Natural killer cell treated with Interleukin-12 subunit alpha and Interleukin-12 subunit beta and Interleukin-15 and Interleukin-18, amount 100 ng/mL, for 72 hours (primary cell): ENCODE results near the gene ATP1B2. TPM values are rescaled to one million over a fixed set of nuclear protein-coding genes. Genes with fewer than 3 reads are reported as not detected.
A peak's percentile ranks its signal among the peaks of the same experiment; 100 is the strongest.

Source experiments
- ATAC-seq, 2 donors: fragments of 150-1000 bp; cut with Tn5 transposase in 1 of 2; sonication (Bioruptor Pico), chemical (Tn5 transposase) in 1 of 2; 2 replicates each; pipeline ENCODE4 v1.10.0; 2021
- DNase-seq: peaks from one replicate; pipeline ENCODE4 v3.0.0; 2022; ENCODE audit warnings: low spot score
- H3K27ac Mint-ChIP-seq, 2 donors: 1 replicate in 1 of 2; 2 replicates in 1 of 2; pipeline ENCODE4 v1.8.0; 2022; ENCODE audit warnings: mixed read lengths in 2 of 2, mild to moderate bottlenecking in 1 of 2, moderate library complexity in 1 of 2
- H3K27me3 Mint-ChIP-seq, 2 donors: 1 replicate in 1 of 2; 2 replicates in 1 of 2; pipeline ENCODE4 v1.8.0; 2022; ENCODE audit warnings: mixed read lengths in 2 of 2
- H3K36me3 Mint-ChIP-seq: one replicate; pipeline ENCODE4 v1.8.0; 2022; ENCODE audit warnings: mixed read lengths
- H3K4me1 Mint-ChIP-seq, 2 donors: 1 replicate in 1 of 2; 2 replicates in 1 of 2; pipeline ENCODE4 v1.8.0; 2022; ENCODE audit warnings: low read depth in 2 of 2, mixed read lengths in 2 of 2, mild to moderate bottlenecking in 1 of 2
- H3K4me3 Mint-ChIP-seq: one replicate; pipeline ENCODE4 v1.8.0; 2022; ENCODE audit warnings: mixed read lengths
- H3K9me3 Mint-ChIP-seq: 2 replicates; pipeline ENCODE4 v1.8.0; 2022; ENCODE audit warnings: mixed read lengths
- total RNA-seq, 2 donors: library from RNA; stranded (reverse); gene quantifications; one replicate each; pipeline ENCODE4 v1.2.3, GENCODE V29; 2022

The ATP1B2 gene
- total RNA-seq, 2 donors from 2014 or later: 0.25 TPM; not detected in 1

DNA sequence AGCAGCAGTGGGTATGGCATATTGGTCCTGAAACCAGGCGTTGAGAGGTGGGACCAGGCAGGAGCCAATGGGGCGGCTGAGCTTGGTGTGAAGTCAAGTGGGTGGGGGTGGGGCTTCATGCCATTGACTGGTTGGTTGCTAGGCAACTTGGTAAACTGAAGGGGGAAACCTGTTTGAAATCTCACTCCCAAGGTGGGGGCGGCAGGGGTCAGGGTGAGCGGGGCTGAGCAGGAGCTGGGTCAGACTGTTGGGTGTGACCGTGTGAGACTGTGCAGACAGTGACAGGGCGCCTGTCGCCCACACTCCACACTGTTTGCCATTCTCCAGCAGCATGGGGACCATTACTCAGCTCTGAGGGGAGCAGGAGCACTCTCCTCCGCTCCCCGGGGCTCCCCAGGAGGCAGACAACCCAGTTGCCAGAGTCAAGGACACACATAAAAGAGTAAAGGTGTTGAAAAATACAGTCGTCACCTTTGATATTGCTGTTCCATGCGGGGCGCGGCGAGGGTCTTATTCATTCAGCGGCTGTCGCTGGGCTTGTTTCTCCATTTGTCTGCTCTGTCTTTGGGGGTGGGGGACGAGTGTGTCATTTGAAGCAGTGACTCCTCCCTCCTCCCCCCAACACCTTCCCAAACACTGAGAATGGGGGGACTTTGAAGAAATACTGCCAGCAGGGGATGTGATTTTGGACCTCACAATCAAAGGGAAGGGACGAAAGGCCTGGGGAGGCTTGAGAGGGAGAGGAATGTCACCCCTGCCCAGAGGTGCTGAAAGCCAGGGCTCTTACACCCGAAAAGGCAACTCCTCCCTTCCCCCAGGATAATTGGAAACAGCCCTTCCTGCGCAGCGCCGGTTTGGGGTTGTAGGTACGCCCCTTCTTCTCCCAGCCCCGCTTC is 53.1 kb downstream of the ATP1B2 start:
- Mint-ChIP-seq H3K9me3 (no peaks in the 10 kb centered on the region), H3K4me3 (no peak overlapping the region), H3K4me1 (peaks cover 0 to 14% of the 10 kb centered on the region in 2 donors), H3K27me3 (peaks cover 33 to 34% of the 10 kb centered on the region in 2 donors), H3K36me3 (peaks cover 5% of the 10 kb centered on the region), H3K27ac (no peak overlapping the region)
- ATAC-seq (no peak), DNase-seq (no peak)

DNA sequence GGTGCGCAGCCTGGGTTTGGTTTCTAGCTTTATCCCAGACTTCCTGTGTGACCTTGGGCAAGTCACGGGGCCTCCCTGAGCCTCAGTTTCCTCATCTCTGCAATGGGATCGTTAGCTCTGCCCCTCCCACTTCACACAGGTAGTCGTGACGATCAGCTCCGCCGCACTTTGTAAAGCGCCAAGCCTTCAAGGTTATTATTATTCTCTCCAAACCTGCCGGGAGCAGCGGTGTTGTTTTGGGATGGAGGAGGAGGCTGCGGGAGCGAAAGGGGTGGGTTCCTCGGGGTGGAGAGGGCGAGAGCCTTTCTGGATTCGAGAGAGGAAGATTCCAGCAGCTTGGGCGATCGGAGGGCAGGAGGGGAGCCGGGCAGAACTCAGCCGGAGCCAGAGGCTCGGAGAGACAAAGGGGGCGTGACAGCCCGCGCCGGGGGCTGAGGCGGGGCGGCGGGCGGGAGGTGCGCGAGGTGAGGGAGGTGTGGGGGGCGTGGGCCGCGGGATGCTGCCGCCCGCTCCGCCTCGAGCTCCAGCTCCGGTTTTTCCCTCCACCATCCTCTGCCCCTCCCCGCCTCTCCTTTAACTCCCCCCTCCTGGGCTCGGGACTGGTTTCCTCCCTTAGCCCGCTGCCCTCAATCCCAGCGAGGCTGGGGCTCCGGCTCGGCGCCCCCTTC is 54.0 kb downstream of the ATP1B2 start, which contains the start of gene EFNB3:
EFNB3 (plus strand) TSS at position 602 of the 668 bp plus-strand sequence. CDS start 397 bp downstream, outside the sequence.
- H3K36me3 Mint-ChIP-seq: peaks cover 5% of the 10 kb centered on the region
- peak within 1 kb of the TSS; percentile 13 for H3K4me3 Mint-ChIP-seq
- H3K4me1 Mint-ChIP-seq: peaks cover 0 to 15% of the 10 kb centered on the region in 2 donors
- H3K27me3 Mint-ChIP-seq: peaks cover 33 to 35% of the 10 kb centered on the region in 2 donors
- no peaks in the 10 kb centered on the region for H3K9me3 Mint-ChIP-seq
- no peak within 1 kb of the TSS for H3K27ac Mint-ChIP-seq
- ATAC-seq: no peak
- DNase-seq: no peak

DNA sequence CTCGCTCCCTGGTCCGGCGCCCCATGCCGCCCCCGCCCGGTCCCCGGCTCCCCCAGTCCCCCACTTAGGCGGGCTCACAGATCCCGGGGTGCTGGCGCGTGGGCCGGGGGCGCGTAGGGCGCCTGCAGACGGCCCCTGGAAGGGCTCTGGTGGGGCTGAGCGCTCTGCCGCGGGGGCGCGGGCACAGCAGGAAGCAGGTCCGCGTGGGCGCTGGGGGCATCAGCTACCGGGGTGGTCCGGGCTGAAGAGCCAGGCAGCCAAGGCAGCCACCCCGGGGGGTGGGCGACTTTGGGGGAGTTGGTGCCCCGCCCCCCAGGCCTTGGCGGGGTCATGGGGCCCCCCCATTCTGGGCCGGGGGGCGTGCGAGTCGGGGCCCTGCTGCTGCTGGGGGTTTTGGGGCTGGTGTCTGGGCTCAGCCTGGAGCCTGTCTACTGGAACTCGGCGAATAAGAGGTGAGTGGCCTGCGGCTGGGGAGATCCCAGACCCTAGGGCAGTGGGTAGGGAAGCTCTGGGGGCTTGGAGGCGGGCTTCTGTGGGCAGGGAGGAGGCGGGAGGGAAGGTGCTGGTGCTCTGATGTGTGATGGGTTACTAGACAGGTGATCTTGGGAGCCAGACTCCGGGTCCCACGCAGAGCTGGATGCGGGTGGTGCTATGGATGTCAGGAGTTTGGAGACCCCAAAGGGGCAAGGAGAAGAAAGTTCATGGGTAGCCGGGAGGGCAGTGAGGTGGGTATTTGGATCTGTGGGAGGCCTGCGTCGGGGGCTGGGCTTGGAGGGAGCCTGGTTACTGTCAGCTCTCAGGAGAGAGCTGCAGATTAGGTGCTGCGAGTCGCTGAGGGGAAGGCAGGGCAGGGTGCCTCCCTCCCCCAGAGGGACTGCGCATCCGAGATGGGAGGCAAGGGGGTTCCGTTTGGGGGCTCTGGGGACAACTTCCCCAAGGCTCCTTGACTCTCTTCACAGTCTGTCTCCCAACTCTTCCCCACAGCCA is 54.8 kb downstream of the ATP1B2 start:
- DNase-seq: no peak
- H3K36me3 Mint-ChIP-seq: peaks cover 3% of the 10 kb centered on the region

DNA sequence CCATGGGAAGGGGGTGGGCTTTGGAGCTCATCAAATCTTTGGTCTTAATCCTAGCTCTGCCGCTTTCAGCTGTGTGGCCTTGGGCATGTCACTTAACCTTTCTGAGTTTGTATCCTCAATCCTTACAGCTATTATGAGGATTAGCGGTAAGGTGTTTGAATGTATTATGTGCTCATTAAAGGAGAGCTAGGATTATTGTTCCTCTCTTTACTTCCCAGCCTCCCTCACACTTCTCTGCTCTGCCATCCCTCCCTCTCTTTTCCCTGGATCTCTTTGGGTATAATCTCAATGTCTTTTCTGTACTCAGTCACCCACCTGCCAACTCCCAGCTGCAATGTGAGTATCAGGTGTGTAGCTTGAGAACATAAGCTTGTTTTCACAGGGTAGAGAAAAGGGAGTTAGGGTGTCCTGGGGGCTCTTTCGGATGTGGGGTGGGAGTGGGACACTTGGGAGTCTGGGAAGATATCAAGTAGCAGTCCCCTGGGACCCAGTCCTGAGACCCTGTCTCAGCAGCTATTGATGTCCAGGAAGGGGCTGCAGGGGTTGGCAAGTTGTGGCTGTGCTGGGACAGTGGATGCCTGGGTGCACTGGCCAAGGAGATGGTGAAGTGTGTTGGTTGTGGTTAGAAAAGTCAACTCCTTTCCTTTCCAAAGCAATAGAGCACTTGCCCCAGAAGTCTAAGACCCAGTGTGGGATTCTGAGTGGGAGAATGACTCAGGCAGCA is 56.1 kb downstream of the ATP1B2 start:
- Mint-ChIP-seq H3K9me3 (no peaks in the 10 kb centered on the region), H3K36me3 (no peaks in the 10 kb centered on the region), H3K4me1 (peaks cover 15 to 30% of the 10 kb centered on the region in 2 donors), H3K4me3 (no peak overlapping the region), H3K27ac (no peak overlapping the region), H3K27me3 (peaks cover 42 to 48% of the 10 kb centered on the region in 2 donors)
- ATAC-seq (no peak), DNase-seq (no peak)

More for the DNA sequence above, 54.8 kb downstream of the ATP1B2 start:
- Mint-ChIP-seq H3K27me3 (peaks cover 33 to 41% of the 10 kb centered on the region in 2 donors), H3K4me3 (peak overlapping the region; percentile 13), H3K9me3 (no peaks in the 10 kb centered on the region), H3K27ac (no peak overlapping the region), H3K4me1 (peaks cover 6 to 23% of the 10 kb centered on the region in 2 donors)
- no peak for ATAC-seq

Other genes with a start within 250 kb of the ATP1B2 start
- 10 to 100 TPM; 40.1 to 51.1 TPM for gene TMEM256, start 246.8 kb upstream of the ATP1B2 start, total RNA-seq
- gene NLGN2, start 243.1 kb upstream of the ATP1B2 start, total RNA-seq: 1 to 10 TPM; 2.3 to 7.7 TPM
- not detected for gene SPEM1, start 230.6 kb upstream of the ATP1B2 start, total RNA-seq
- gene SPEM2, start 225.3 kb upstream of the ATP1B2 start, total RNA-seq: not detected
- not detected for gene SPEM3, start 222.1 kb upstream of the ATP1B2 start, total RNA-seq
- gene TMEM102, start 215.5 kb upstream of the ATP1B2 start, total RNA-seq: 10 to 100 TPM; 11.2 to 14.2 TPM
- gene FGF11, start 211.4 kb upstream of the ATP1B2 start, total RNA-seq: 1 to 10 TPM; 1.9 to 4.5 TPM
- gene CHRNB1, start 205.9 kb upstream of the ATP1B2 start, total RNA-seq: 10 to 100 TPM; 10.4 to 13.7 TPM
- 10 to 100 TPM; 19.7 to 26.1 TPM for gene ZBTB4, start 171.3 kb upstream of the ATP1B2 start, total RNA-seq
- not detected for gene SLC35G6, start 169.5 kb upstream of the ATP1B2 start, total RNA-seq
- gene POLR2A, start 166.6 kb upstream of the ATP1B2 start, total RNA-seq: 100 to 1,000 TPM; 212 to 283 TPM
- gene TNFSF12, start 101.9 kb upstream of the ATP1B2 start, total RNA-seq: 10 to 100 TPM; 54.9 to 69.3 TPM
- 1 to 10 TPM; 3.1 to 6.8 TPM for gene TNFSF13, start 92.2 kb upstream of the ATP1B2 start, total RNA-seq
- gene SENP3, start 89.0 kb upstream of the ATP1B2 start, total RNA-seq: 10 to 100 TPM; 56.2 to 90.1 TPM
- gene CD68, start 71.3 kb upstream of the ATP1B2 start, total RNA-seq: 10 to 100 TPM; 20.8 to 51.1 TPM
- gene MPDU1, start 67.1 kb upstream of the ATP1B2 start, total RNA-seq: 10 to 100 TPM; 82.7 to 95.5 TPM
- gene SOX15, start 60.8 kb upstream of the ATP1B2 start, total RNA-seq: under 1 TPM in 1 of 2 donors, not detected in 1; 0.26 TPM
- 10 to 100 TPM; 42.7 to 56.6 TPM for gene FXR2, start 36.0 kb upstream of the ATP1B2 start, total RNA-seq
- gene SAT2, start 23.1 kb upstream of the ATP1B2 start, total RNA-seq: 10 to 100 TPM; 32.8 to 41.1 TPM
- not detected for gene SHBG, start 20.8 kb upstream of the ATP1B2 start, total RNA-seq
- gene TP53, start 36.6 kb downstream of the ATP1B2 start, total RNA-seq: 100 to 1,000 TPM in 1 of 2 donors, 10 to 100 TPM in 1; 98.2 to 112 TPM
- gene WRAP53, start 37.6 kb downstream of the ATP1B2 start, total RNA-seq: 10 to 100 TPM; 19.4 to 48.2 TPM
- not detected for gene EFNB3, start 54.3 kb downstream of the ATP1B2 start, total RNA-seq
- under 1 TPM in 1 of 2 donors, not detected in 1; 0.10 TPM for gene DNAH2, start 66.8 kb downstream of the ATP1B2 start, total RNA-seq
- gene KDM6B, start 183.3 kb downstream of the ATP1B2 start, total RNA-seq: 10 to 100 TPM; 52.0 to 67.6 TPM
- 1 to 10 TPM; 2.4 to 2.7 TPM for gene TMEM88, start 204.1 kb downstream of the ATP1B2 start, total RNA-seq
- 100 to 1,000 TPM in 1 of 2 donors, 10 to 100 TPM in 1; 54.1 to 105 TPM for gene NAA38, start 206.6 kb downstream of the ATP1B2 start, total RNA-seq
- gene CYB5D1, start 207.1 kb downstream of the ATP1B2 start, total RNA-seq: 10 to 100 TPM; 11.3 to 12.9 TPM
- gene CHD3, start 237.9 kb downstream of the ATP1B2 start, total RNA-seq: 100 to 1,000 TPM; 106 to 192 TPM